Loucy (cell line): Measurements from ENCODE around the gene KCTD12.

Experiments used
- EZH2phosphoT487 ChIP-seq: fragments of 200-600 bp; IDR thresholded peaks from 2 replicates; pipeline ENCODE4 v1.6.1; 2018; ENCODE audit warnings: antibody characterized with exemption, mild to moderate bottlenecking, moderate library complexity, borderline replicate concordance
- TF ChIP-seq, protein P1 (sequence below): fragments of 200-600 bp; sonication (generic); conservative IDR thresholded peaks from 2 replicates; pipeline ENCODE4 v1.5.1; 2014; ENCODE audit warnings: mild to moderate bottlenecking, antibody characterized with exemption, low read length

DNA sequence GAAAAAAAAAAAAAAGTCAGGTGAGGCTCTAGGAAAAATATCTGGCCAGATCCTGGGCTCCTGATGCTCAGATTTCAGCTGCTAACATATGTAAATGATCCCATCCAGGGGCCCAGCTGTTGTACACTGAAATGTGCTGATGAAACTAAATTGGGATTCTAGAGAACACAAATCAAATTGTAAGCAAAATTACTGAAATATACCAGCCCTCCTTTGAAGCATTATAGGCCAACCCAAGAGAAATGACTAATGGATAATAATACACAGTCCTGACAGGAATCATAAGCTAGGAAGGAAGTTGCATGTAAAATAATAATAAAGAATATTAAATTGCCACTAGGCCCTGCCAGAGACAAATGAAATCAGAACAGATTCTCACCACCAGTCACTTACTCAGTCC is 17.8 kb downstream of the KCTD12 start:
- no peak for TF ChIP-seq EZH2phosphoT487
- TF ChIP-seq, protein P1, sequence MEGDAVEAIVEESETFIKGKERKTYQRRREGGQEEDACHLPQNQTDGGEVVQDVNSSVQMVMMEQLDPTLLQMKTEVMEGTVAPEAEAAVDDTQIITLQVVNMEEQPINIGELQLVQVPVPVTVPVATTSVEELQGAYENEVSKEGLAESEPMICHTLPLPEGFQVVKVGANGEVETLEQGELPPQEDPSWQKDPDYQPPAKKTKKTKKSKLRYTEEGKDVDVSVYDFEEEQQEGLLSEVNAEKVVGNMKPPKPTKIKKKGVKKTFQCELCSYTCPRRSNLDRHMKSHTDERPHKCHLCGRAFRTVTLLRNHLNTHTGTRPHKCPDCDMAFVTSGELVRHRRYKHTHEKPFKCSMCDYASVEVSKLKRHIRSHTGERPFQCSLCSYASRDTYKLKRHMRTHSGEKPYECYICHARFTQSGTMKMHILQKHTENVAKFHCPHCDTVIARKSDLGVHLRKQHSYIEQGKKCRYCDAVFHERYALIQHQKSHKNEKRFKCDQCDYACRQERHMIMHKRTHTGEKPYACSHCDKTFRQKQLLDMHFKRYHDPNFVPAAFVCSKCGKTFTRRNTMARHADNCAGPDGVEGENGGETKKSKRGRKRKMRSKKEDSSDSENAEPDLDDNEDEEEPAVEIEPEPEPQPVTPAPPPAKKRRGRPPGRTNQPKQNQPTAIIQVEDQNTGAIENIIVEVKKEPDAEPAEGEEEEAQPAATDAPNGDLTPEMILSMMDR, result no peak
